Sigmoid colon (tissue), 7 donors: ENCODE results near the gene ZNF19. TPM values are rescaled to one million over a fixed set of nuclear protein-coding genes. Genes with fewer than 3 reads are reported as not detected.

Experiments
- DNase-seq: peaks from one replicate; pipeline ENCODE4 v3.0.0-alpha.2; 2019
- H3K27ac ChIP-seq, 4 donors: fragments of 200-600 bp; sonication (generic); one replicate each; pipeline ENCODE4 v1.5.1; 2016 to 2019; ENCODE audit warnings: mild to moderate bottlenecking in 1 of 4
- H3K27me3 ChIP-seq, 3 donors: fragments of 200-600 bp; sonication (generic); one replicate each; pipeline ENCODE4 v1.5.1; 2019; ENCODE audit warnings: mild to moderate bottlenecking in 1 of 3
- H3K36me3 ChIP-seq, 4 donors: fragments of 200-600 bp; sonication (generic); one replicate each; pipeline ENCODE4 v1.5.1; 2016 to 2019
- H3K4me1 ChIP-seq, 4 donors: fragments of 200-600 bp; sonication (generic); one replicate each; pipeline ENCODE4 v1.5.1; 2017 to 2019
- H3K4me3 ChIP-seq, 4 donors: fragments of 200-600 bp; sonication (generic); one replicate each; pipeline ENCODE4 v1.5.1; 2017 to 2019; ENCODE audit warnings: mild to moderate bottlenecking in 2 of 4, moderate library complexity in 1 of 4
- H3K9me3 ChIP-seq, 4 donors: fragments of 200-600 bp in 3 of 4; sonication (generic) in 3 of 4; one replicate each; pipeline versions ENCODE4 v1.5.1 to v1.6.1; 2013 to 2019
- CTCF ChIP-seq, 4 experiments: fragments of 450-650 bp in 3 of 4; fragments of 200-600 bp in 1 of 4; IDR thresholded peaks; one replicate each; pipeline ENCODE4 v1.5.1; 2016 to 2019; ENCODE audit warnings: antibody characterized with exemption in 4 of 4, mild to moderate bottlenecking in 3 of 4, moderate library complexity in 2 of 4
- EP300 ChIP-seq, 4 donors: sonication (generic); formaldehyde crosslinking; IDR thresholded peaks; one replicate each; pipeline ENCODE4 v1.6.1; 2017; ENCODE audit warnings: antibody characterized with exemption in 4 of 4
- POLR2A ChIP-seq, 2 donors: fragments of 450-650 bp; IDR thresholded peaks; one replicate each; pipeline ENCODE4 v1.6.1; 2016; ENCODE audit warnings: antibody characterized with exemption in 2 of 2, mild to moderate bottlenecking in 2 of 2, moderate library complexity in 2 of 2
- POLR2AphosphoS5 ChIP-seq, 4 donors: sonication (generic); formaldehyde crosslinking; IDR thresholded peaks; one replicate each; pipeline ENCODE4 v1.6.1; 2017; ENCODE audit warnings: antibody characterized with exemption in 4 of 4
- WGBS, 2 donors: extraction: QIAGEN DNeasy Blood & Tissue Kit; methylation state at CpG; one replicate each; pipeline ENCODE4 v1.1.7; 2013; 5-methylcytosine and 5-hydroxymethylcytosine counted together
- intact Hi-C: fragments of 100-400 bp; cut with DNase I; formaldehyde crosslinking; loops from one replicate; pipeline ENCODE4 v1.15.1; 2023
- polyA plus RNA-seq, 3 donors: library from polyadenylated mRNA; stranded (reverse); fragments of 200-250 nt; gene quantifications; one replicate each; pipeline ENCODE4 v1.2.3, GENCODE V29; 2013
- total RNA-seq, 4 donors: library from RNA; depleted of rRNA; stranded (reverse); fragments of >200 nt; gene quantifications; one replicate each; pipeline ENCODE4 v1.1.0, GENCODE V29; 2016
- donor health status: healthy with polysubstance abuse.
- donor health status: Bipolar disorder and iron deficiency.
- donor health status: healthy.

ZNF19 gene
- total and polyA plus RNA-seq, 7 donors = 2.3 to 7.4 (median 5.2) TPM

DNA sequence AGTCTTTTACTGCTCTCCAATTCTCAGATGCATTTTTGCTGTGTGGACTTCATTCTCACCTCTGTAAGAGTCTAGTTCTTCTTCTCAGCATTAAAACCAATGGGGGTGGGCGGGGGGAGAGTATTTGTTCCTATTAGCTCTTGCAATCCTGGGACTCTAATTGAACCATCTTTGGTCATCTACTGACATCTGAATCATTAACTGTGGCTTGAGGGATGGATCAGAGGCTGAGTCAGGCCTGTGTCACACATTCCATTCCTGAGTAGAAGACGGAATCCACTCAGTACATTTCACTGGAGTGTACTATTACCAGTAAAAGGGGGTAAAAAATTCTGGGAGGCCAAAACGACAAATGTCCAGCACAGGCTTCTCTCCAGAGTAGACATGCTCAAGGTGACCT is 14.3 kb downstream of the ZNF19 start:
- H3K27ac ChIP-seq = no peak overlapping the region
- TF ChIP-seq EP300 (IDR thresholded peaks at IDR 0.05) (no peak), POLR2A (IDR thresholded peaks at IDR 0.05) (no peak), CTCF (IDR thresholded peaks at IDR 0.05) (no peak), POLR2AphosphoS5 (IDR thresholded peaks at IDR 0.05) (no peak)
- no peaks in the 10 kb centered on the region for H3K27me3 ChIP-seq
- H3K9me3 ChIP-seq = no peaks in the 10 kb centered on the region
- no peak overlapping the region for H3K4me3 ChIP-seq
- no peak for DNase-seq
- no peaks in the 10 kb centered on the region for H3K4me1 ChIP-seq
- peaks cover 12 to 62% (median 17%) of the 10 kb centered on the region in 4 donors for H3K36me3 ChIP-seq
- intact Hi-C loops = no loop called here
- WGBS, 2 donors = 93 to 94% methylated on average over 3 of the region's 3 CpGs

GRCh38 chr16:71473891-71474290 is 15.2 kb downstream of the ZNF19 start:
- Histone ChIP-seq H3K4me1 (no peaks in the 10 kb centered on the region), H3K9me3 (no peaks in the 10 kb centered on the region), H3K4me3 (no peak overlapping the region), H3K27ac (no peak overlapping the region), H3K36me3 (peaks cover 12 to 62% (median 17%) of the 10 kb centered on the region in 4 donors), H3K27me3 (no peaks in the 10 kb centered on the region)
- no peak for DNase-seq
- 91 to 92% methylated on average over 5 of the region's 5 CpGs for WGBS, 2 donors
- no peak for TF ChIP-seq POLR2A (IDR thresholded peaks at IDR 0.05)
- TF ChIP-seq CTCF (IDR thresholded peaks at IDR 0.05) = no peak
- no peak for TF ChIP-seq EP300 (IDR thresholded peaks at IDR 0.05)
- no peak for TF ChIP-seq POLR2AphosphoS5 (IDR thresholded peaks at IDR 0.05)
- intact Hi-C loops = no loop called here

DNA sequence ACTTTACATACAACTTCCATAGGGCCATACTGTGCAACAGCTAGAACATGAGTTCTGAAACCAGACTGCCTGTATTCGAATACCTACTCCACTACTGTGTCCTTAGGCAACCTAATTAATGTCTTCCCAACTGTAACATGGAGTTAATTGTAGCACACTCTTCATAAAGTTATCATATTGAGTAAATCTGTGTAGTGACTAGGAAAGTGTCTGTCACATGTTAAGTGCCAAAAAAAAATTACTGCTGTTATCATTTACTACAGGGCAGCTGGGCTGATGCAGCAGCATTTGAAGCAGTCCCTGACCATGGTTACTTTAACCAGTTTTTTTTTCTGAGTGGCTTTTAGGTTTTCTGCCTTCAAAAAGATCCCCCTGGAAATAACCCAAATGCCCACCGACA is 16.2 kb downstream of the ZNF19 start:
- Histone ChIP-seq H3K4me1 (no peaks in the 10 kb centered on the region), H3K27me3 (no peaks in the 10 kb centered on the region), H3K9me3 (no peaks in the 10 kb centered on the region), H3K4me3 (no peak overlapping the region), H3K36me3 (peaks cover 6 to 54% (median 17%) of the 10 kb centered on the region in 4 donors), H3K27ac (no peak overlapping the region)
- 93 to 95% methylated on average over 2 of the region's 2 CpGs for WGBS, 2 donors
- DNase-seq = no peak
- TF ChIP-seq POLR2AphosphoS5 (IDR thresholded peaks at IDR 0.05) (no peak), EP300 (IDR thresholded peaks at IDR 0.05) (no peak)
- intact Hi-C loops = no loop called here

GRCh38 chr16:71472051-71472450 is 17.1 kb downstream of the ZNF19 start:
- Histone ChIP-seq H3K27me3 (no peaks in the 10 kb centered on the region), H3K4me3 (no peak overlapping the region), H3K4me1 (no peaks in the 10 kb centered on the region), H3K9me3 (no peaks in the 10 kb centered on the region), H3K27ac (no peak overlapping the region), H3K36me3 (peaks cover 4 to 45% (median 17%) of the 10 kb centered on the region in 4 donors)
- intact Hi-C loops = no loop called here
- TF ChIP-seq EP300 (IDR thresholded peaks at IDR 0.05) (no peak), POLR2A (IDR thresholded peaks at IDR 0.05) (no peak), POLR2AphosphoS5 (IDR thresholded peaks at IDR 0.05) (no peak), CTCF (IDR thresholded peaks at IDR 0.05) (no peak)
- WGBS, 2 donors = 79 to 83% methylated on average over 2 of the region's 2 CpGs
- DNase-seq = no peak

DNA sequence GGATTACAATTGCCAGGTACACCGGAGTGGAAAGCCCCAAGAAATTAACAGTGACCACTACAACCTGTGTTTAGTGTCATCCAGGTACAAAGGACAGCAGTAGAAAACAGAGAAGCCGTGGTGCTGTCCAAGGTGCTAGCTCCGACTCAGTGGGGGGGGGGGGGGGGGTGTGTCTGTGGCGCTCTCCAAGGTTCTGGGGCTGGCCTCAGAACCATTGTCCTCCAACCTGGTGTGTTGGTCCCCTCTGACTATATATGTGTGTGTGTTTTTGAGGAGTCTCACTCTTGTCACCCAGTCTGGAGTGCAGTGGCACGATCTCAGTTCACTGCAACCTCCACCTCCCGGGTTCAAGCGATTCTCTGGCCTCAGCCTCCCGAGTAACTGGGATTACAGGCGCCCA is 21.3 kb downstream of the ZNF19 start:
- H3K36me3 ChIP-seq = peaks cover 0 to 8% (median 0%) of the 10 kb centered on the region in 4 donors
- intact Hi-C loops = no loop called here
- TF ChIP-seq CTCF (IDR thresholded peaks at IDR 0.05) (no peak), EP300 (IDR thresholded peaks at IDR 0.05) (no peak), POLR2A (IDR thresholded peaks at IDR 0.05) (no peak), POLR2AphosphoS5 (IDR thresholded peaks at IDR 0.05) (no peak)
- no peaks in the 10 kb centered on the region for H3K9me3 ChIP-seq
- no peaks in the 10 kb centered on the region for H3K27me3 ChIP-seq
- H3K27ac ChIP-seq = no peak overlapping the region
- H3K4me3 ChIP-seq = no peak overlapping the region
- WGBS, 2 donors = 34 to 45% methylated on average over 9 of the region's 9 CpGs
- H3K4me1 ChIP-seq = peaks cover 0 to 4% (median 0%) of the 10 kb centered on the region in 4 donors
- no peak for DNase-seq
